HepG2 (cell line): ENCODE measurements around the gene KISS1R. TPM values are rescaled to one million over a fixed set of nuclear protein-coding genes. Genes with fewer than 3 reads are reported as not detected.

Experiments
- E2F2 ChIP-seq: sonication (generic); formaldehyde crosslinking; IDR thresholded peaks from 2 replicates; pipeline ENCODE4 v1.4.0; 2020; ENCODE audit warnings: missing genetic modification reagents, borderline replicate concordance
- REPIN1 ChIP-seq: sonication (generic); formaldehyde crosslinking; IDR thresholded peaks from 2 replicates; pipeline ENCODE4 v1.8.0; 2022; ENCODE audit warnings: missing genetic modification reagents, low read depth, mild to moderate bottlenecking, borderline replicate concordance
- THYN1 ChIP-seq: sonication (generic); formaldehyde crosslinking; IDR thresholded peaks from 2 replicates; pipeline ENCODE4 v1.8.1; 2023; ENCODE audit warnings: low read depth, mild to moderate bottlenecking, moderate library complexity, missing genetic modification reagents, borderline replicate concordance
- ZBTB39 ChIP-seq: sonication (generic); formaldehyde crosslinking; IDR thresholded peaks from 2 replicates; pipeline ENCODE4 v1.5.0; 2020; ENCODE audit warnings: missing genetic modification reagents
- ZHX2 ChIP-seq, 2 experiments: sonication (generic) in 1 of 2; formaldehyde crosslinking in 1 of 2; IDR thresholded peaks; 2 replicates each; pipeline versions ENCODE4 v1.6.1 to v1.9.0; 2014 to 2022; ENCODE audit warnings: antibody characterized with exemption in 1 of 2, borderline replicate concordance in 1 of 2, inconsistent platforms in 1 of 2, low read depth in 1 of 2, missing genetic modification reagents in 1 of 2
- ZNF597 ChIP-seq: sonication (generic); formaldehyde crosslinking; IDR thresholded peaks from 2 replicates; pipeline ENCODE4 v1.5.0; 2020; ENCODE audit warnings: missing genetic modification reagents
- ZNF619 ChIP-seq: sonication (generic); formaldehyde crosslinking; IDR thresholded peaks from 2 replicates; pipeline ENCODE4 v1.4.0; 2020; ENCODE audit warnings: mild to moderate bottlenecking, missing genetic modification reagents
- ZNF652 ChIP-seq: IDR thresholded peaks from 2 replicates; pipeline ENCODE4 v1.6.1; 2016; ENCODE audit warnings: low read depth, borderline replicate concordance
- ZNF776 ChIP-seq: sonication (generic); formaldehyde crosslinking; IDR thresholded peaks from 2 replicates; pipeline ENCODE4 v1.4.0; 2020; ENCODE audit warnings: mild to moderate bottlenecking, missing genetic modification reagents
- polyA plus RNA-seq, 8 experiments: library from polyadenylated mRNA; depleted of rRNA in 3 of 8; stranded (reverse) in 7 of 8; unstranded in 1 of 8; fragments of >200 nt; fragmentation: Illumina TruSeq in 4 of 8; extraction: Trizol in 4 of 8; gene quantifications; 2 replicates each; pipeline versions ENCODE4 v1.2.1 to v1.2.3, GENCODE V29; 2011 to 2016; ENCODE audit warnings: low read depth in 4 of 8, missing spikeins in 1 of 8, mixed read lengths in 1 of 8; ENCODE audit not compliant: insufficient read depth in 1 of 8
- total RNA-seq, 5 experiments: library from RNA; depleted of rRNA; stranded (reverse); fragments of >200 nt; fragmentation: Illumina TruSeq; extraction: Trizol; gene quantifications; 2 replicates each; pipeline ENCODE4 v1.2.3, GENCODE V29; 2016; ENCODE audit warnings: low read depth in 1 of 5
- TF ChIP-seq, protein P1 (sequence below): sonication (generic); formaldehyde crosslinking; IDR thresholded peaks from 2 replicates; pipeline ENCODE4 v1.4.0; 2020; ENCODE audit warnings: missing genetic modification reagents
- TF ChIP-seq, protein P2 (sequence below): sonication (generic); formaldehyde crosslinking; IDR thresholded peaks from 2 replicates; pipeline ENCODE4 v1.4.0; 2020; ENCODE audit warnings: missing genetic modification reagents, borderline replicate concordance

KISS1R gene
- total and polyA plus RNA-seq, 2 of the 13 experiments (the other 11 are each of a cell fraction or from before 2014, with no cell fraction given) = 1.1 to 10.2 TPM

GRCh38 chr19:924553-925086 lies 7.5 kb downstream of the KISS1R start (continued):
- no peak for TF ChIP-seq ZHX2 (IDR thresholded peaks at IDR 0.05; ENCODE audit: low read depth)
- no peak for TF ChIP-seq ZHX2 (CRISPR knock-in tag; IDR thresholded peaks at IDR 0.05; ENCODE audit: borderline replicate concordance)
- no peak for TF ChIP-seq THYN1
- no peak for TF ChIP-seq ZNF776
- no peak for TF ChIP-seq E2F2 (CRISPR knock-in tag)
- TF ChIP-seq, protein P1, sequence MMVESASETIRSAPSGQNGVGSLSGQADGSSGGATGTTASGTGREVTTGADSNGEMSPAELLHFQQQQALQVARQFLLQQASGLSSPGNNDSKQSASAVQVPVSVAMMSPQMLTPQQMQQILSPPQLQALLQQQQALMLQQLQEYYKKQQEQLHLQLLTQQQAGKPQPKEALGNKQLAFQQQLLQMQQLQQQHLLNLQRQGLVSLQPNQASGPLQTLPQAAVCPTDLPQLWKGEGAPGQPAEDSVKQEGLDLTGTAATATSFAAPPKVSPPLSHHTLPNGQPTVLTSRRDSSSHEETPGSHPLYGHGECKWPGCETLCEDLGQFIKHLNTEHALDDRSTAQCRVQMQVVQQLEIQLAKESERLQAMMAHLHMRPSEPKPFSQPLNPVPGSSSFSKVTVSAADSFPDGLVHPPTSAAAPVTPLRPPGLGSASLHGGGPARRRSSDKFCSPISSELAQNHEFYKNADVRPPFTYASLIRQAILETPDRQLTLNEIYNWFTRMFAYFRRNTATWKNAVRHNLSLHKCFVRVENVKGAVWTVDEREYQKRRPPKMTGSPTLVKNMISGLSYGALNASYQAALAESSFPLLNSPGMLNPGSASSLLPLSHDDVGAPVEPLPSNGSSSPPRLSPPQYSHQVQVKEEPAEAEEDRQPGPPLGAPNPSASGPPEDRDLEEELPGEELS = 0 out of 2 replicates have a peak, but pooled peaks have one; percentile 1
- no peak for TF ChIP-seq ZBTB39 (CRISPR knock-in tag)
- TF ChIP-seq ZNF652 (CRISPR knock-in tag) = no peak
- TF ChIP-seq ZNF619 (CRISPR knock-in tag) = no peak
- TF ChIP-seq REPIN1 (CRISPR knock-in tag) = peak; percentile 49; the same call in 1 of the 2 replicates
- no peak for TF ChIP-seq ZNF597 (CRISPR knock-in tag)
- TF ChIP-seq, protein P2, sequence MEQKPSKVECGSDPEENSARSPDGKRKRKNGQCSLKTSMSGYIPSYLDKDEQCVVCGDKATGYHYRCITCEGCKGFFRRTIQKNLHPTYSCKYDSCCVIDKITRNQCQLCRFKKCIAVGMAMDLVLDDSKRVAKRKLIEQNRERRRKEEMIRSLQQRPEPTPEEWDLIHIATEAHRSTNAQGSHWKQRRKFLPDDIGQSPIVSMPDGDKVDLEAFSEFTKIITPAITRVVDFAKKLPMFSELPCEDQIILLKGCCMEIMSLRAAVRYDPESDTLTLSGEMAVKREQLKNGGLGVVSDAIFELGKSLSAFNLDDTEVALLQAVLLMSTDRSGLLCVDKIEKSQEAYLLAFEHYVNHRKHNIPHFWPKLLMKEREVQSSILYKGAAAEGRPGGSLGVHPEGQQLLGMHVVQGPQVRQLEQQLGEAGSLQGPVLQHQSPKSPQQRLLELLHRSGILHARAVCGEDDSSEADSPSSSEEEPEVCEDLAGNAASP (CRISPR knock-in tag) = 0 out of 2 replicates have a peak, but pooled peaks have one; percentile 15
